Inferior parietal cortex (tissue), 1 donor: ENCODE results near the gene ATRNL1.
"Not testable (repeated sequence)": the region's sequence is repeated elsewhere in the genome, so short reads cannot be mapped to it uniquely, and the experiment has no call there.

ENCODE experiments used
- DNase-seq: peaks from one replicate; pipeline ENCODE4 v3.0.0-alpha.2; 2016; ENCODE audit errors: extremely low spot score

Gene ATRNL1

DNA sequence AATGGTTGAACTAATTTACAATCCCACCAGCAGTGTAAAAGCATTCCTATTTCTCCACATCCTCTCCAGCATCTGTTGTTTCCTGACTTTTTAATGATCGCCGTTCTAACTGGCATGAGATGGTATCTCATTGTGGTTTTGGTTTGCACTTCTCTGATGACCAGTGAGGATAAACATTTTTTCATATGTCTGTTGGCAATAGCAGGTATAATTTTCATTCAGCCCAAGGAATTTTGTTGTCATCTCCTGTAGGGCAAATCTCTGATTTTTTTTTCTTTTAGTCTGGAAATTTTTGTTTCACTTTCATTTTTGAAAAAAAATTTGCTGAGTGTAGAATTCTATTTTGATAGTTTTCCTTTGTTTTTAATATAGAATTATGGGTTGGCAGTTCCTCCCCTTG lies 114.1 kb downstream of the ATRNL1 start:
- not testable (repeated sequence) for DNase-seq

DNA sequence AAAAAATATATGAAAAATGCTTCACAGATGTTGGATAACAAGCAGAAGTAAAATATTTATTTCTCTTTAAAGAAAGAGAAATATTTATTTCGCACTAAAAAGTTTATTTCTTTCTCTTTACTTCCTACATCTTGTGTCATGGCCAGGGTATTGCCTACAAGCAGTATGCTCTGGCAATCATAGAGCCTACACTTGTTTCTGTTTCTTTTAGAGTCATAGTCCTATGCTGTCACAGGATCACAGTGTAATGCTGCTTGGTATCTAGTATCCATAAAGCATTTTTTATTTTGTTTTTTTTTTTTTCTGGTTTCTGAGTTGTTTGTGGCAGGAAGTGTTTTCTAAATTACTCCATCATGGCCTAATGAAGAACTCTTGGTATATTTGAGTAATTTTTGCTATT lies 116.0 kb downstream of the ATRNL1 start:
- no peak for DNase-seq

DNA sequence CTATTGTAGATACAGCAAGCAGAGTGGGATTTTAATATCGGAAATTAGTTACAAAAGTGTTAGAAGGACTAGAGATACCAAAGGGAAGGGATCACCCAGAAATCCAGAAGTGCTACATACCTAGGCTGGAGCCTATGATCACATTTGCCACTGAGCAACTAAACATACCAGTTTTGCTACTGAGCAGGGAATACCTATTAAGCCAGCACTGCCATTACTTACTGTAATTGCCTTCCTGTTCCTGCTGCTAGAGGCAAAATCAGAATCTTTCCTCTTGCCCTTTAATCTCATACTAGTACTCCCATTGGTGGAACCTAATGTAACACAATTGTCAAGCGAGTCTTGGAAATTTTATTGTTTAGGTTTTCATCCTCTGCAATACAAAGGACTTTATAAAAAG lies 121.7 kb downstream of the ATRNL1 start:
- DNase-seq = no peak

DNA sequence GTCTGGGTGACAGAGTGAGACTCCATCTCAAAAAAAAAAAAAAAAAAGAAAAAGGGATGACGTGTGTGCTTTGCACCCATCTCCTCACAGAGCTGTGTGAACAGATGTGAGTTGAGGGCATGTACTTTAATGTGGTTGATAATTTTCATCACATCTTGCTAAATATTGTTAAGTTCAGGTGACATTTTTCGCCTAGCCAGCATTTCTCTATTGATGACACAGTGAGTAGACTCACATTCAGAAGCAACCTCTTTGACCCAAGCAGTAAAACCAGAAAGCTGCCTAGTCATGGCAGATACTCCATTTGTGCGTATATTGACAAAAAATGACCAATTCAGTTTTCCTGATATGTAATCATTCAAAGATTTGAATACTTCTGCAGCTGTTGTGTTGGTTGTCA lies 126.0 kb downstream of the ATRNL1 start:
- no peak for DNase-seq

DNA sequence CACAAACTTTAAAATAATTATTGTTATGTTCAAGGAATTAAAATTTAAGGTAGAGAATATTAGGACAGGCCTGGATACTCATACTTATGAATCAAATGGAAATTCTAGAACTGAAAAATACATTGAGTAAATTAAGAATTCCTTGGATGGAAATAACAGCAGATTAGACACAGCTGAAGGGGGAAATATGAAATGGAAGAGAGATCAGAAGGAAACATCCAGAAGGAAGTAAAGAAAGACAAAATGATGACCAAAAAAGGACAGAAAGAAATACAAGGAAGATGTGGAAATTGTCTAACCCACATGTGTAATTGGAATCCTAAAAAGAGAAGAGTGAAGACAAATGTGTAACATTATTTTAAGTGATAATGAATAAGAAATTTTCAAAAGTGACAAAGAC lies 128.9 kb downstream of the ATRNL1 start:
- DNase-seq = no peak

DNA sequence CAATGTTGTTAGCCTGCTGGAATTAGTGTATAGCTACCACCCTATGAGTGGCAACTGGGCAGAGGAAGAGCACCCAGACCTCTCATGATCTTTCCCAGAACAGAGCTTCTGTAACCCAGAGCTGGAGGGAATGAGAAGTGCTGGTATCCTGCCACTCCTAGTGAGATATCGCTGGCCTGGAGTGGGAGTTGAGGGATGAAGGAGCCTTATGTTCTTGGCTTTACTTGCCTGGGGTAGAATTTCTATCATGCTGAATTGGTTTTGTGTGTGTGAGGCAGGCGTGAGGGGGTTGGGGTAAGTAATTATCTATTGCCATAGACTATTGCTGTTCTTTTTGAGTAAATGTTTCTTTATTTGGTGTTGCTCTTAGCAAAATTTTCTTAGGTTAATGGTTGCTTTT lies 146.6 kb downstream of the ATRNL1 start:
- no peak for DNase-seq

DNA sequence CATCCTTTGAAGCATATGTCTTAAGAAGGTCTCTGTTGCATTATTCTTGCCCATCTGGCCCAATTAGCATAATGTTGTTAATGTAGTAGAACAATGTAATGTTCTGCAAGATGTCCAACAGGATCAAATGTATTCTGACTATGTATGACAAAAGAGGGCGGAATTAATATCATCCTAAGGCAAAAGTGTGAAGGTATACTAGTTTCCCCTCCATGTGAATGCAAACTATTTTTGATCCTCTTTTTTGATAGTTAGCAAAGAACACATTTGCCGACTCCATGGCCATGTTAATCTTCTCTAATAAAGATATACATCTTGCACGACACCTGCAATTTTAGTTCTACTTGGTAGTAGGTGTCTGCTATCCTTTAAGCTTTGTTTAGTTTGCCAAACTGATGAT lies 157.6 kb downstream of the ATRNL1 start:
- DNase-seq = no peak

DNA sequence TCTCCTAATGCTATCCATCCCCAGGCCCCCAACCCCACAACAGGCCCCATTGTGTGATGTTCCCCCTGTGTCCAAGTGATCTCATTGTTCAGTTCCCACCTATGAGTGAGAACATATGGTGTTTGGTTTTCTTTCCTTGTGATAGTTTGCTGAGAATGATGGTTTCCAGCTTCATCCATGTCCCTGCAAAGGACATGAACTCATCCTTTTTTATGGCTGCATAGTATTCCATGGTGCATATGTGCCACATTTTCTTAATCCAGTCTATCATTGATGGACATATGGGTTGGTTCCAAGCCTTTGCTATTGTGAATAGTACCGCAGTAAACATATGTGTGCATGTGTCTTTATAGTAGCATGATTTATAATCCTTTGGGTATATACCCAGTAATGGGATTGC lies 160.6 kb downstream of the ATRNL1 start:
- DNase-seq = not testable (repeated sequence)

DNA sequence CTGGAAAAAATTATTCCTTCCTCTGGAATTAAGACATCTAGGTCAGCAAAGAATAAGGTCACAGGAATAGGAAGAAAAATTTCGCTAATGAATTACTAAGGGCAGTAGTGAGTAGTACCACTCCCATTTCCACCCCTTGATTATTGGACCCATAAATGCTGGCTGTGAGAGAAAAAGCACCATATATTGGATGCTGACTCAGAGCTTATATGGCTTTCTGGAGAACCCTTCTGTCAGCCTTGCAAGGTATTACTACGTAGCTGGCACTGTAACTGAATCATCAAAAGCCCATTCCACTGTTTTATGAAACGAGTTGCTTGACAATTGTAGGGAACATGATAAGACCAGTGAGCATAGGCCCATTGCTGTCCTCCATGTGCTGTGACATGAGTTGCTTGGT lies 179.3 kb downstream of the ATRNL1 start:
- DNase-seq = no peak

DNA sequence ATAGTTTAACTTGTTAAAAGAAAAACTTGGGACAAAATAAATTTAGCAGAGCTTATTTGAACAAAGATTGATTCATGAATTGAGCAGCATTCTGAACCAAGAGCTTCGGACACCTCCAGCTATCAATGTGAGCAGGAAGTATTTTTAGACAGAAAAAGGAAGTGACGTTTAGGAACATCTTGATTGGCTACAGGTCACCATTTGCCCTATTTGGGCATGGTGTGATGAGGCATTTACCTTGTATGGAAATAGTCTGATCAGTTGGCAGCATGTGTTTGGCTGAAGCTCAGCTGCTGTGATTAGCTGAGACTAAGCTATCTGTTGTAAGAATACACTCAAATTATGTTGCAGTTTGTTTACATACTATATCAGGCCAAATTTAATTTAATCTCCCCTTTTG lies 185.1 kb downstream of the ATRNL1 start:
- no peak for DNase-seq

DNA sequence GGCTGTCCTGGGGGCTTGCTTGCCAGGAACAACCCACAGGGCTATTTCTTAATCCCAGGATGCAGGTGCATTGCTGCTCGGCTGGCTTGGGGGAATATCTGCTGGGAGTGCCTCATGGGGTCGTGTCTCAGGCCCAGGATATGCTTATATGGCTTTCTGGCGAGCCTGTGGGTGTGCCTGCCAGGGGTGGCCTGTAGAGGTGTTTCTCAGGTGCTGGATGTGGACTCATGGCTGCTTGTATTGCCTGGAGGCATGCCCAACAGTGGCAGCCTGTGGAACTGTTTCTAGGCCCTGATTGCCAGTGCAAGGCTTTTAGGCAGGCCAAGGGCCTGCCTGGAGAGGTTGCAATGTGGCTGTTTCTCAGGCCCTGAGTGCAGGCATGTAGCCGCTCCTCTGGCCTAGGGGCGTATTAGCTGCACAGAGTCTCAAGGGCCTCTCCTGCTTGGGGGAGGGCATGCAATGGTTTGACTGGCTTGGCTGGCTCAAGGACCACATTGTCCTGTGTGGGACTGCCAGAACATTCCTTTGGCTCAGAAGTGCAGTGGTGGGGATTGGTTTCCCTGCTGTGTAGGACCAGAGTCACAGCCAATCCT lies 202.1 kb downstream of the ATRNL1 start:
- DNase-seq = no peak

DNA sequence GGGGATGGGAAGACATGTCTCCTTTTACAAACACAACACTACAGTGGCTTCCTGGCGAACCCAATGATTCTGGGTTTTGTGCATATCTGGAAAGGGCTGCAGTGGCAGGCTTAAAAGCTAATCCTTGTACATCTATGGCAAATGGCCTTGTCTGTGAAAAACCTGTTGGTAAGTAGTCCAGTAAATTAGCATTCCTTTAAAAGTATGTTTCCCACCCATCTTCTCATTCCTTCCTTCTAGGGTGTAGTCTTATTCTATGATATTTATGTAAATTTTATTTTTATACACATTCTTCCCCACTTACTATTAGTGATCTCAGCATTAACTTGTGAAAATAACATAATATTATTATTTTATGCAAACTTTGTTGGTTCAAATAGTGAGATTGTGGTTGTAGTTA lies 206.9 kb downstream of the ATRNL1 start:
- no peak for DNase-seq

DNA sequence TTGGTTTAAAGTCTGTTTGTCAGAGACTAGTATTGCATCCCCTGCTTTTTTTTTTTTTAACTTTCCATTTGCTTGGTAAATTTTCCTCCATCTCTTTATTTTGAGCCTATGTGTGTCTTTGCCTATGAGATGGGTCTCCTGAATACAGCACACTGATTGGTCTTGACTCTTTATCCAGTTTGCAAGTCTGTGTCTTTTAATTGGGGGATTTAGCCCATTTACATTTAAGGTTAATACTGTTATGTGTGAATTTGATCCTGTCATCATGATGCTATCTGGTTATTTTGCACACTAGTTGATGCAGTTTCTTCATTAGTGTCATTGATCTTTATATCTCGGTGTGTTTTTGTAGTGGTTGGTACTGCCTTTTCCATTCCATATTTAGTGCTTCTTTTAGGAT lies 226.5 kb downstream of the ATRNL1 start:
- DNase-seq = not testable (repeated sequence)

DNA sequence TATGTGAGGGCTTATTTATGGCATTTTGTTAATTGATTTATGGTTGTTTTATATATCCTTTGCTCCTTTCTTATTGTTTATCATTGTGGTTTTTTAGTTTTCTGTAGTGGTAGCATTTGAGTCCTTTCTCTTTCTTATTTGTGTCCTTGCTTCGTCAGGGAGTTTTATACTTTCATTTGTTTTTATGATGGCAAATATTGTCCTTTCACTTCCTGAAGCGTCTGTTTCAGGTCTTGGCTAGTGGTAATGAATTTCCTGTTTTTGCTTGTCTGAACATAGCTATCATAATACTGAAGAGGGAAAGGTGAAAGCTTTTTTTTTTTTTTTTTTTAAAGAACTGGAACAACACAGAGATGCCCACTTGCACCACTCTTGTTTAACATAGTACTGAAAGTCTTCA lies 228.2 kb downstream of the ATRNL1 start:
- DNase-seq = no peak

DNA sequence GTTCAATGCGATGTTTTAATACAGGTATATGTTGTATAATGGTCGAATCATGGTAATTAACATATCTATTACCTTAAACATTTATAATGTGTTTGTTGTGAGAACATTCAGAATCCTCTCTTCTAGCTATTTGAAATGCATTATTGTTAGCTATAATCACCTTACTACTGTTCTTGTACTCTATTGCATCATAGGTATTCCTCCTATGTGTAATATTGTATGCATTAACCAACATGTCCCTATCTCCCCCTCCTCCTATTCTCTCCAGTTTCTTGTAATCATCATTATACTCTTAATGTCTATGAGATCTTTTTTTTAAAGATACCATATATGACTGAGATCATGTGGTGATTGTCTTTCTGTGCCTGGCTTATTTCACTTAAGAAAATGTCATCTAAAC lies 235.2 kb downstream of the ATRNL1 start:
- DNase-seq = no peak

DNA sequence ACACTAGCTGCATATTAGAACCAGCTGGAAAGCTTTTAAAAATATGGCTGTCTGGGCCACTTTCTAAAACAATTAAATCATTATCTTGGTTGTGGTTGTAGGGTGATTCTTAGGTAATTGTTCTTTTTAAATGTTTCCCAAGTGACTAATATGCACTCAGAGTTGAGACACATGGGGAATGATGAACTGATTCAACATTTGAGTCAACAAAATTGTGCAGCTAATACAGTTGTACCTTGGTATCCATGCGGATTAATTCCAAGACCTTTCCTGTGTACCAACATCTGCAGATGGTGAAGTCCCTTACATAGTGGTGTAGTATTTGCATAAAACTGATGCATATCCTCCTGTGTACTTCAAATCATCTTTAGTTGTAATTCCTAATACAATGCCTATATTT lies 242.2 kb downstream of the ATRNL1 start:
- DNase-seq = no peak

DNA sequence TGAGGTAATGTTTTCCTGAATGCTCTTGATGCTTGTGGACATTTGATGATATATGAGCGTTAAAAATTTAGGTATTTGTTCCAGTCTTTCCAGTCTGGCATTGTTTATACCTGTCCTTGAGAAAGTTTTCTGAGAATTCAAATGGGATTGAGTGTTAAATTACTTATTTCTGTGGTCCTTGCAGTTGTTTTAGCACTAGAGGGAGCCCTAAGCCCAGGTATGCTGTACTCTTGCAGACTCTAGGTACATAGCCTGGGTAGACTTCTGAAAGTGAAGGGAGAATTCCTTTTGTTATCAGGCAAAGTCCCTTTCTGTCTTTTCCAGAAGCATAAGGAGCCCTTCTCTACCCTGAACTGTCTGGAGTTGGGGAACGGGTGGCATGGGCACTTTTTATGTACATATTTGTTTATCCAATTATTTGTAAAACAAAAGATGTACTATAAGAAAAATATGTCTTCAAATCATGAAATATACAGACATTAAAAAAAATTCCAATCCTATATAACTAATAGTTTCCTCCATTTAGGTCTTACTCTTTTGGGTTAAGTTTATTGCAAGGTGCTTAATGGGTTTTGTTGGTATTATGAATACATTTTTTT lies 262.1 kb downstream of the ATRNL1 start:
- DNase-seq = peak; percentile 17

DNA sequence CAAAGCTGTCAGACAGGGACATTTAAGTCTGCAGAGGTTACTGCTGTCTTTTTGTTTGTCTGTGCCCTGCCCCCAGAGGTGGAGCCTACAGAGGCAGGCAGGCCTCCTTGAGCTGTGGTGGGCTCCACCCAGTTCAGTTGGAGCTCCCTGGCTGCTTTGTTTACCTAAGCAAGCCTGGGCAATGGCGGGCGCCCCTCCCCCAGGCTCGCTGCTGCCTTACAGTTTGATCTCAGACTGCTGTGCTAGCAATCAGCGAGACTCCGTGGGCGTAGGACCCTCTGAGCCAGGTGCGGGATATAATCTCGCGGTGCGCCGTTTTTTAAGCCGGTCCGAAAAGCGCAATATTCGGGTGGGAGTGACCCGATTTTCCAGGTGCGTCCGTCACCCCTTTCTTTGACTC lies 274.8 kb downstream of the ATRNL1 start:
- not testable (repeated sequence) for DNase-seq

DNA sequence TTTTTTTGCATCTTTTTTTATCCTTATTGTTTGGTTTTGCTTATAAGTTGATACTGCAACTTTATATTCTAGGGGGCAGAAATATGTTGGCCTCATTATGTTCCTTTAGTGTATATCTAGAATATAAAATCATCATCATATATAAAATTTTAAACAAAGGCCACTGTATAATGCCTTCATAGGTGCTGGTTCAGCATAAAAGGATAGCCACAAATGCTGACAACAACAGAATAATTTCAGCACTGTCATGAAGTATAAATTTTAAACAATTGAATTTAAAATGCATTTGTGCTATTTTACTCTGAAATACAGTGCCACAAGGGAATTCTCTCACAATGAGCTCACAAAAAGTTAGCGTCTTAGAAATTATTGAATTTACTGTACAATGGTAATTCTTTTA lies 285.9 kb downstream of the ATRNL1 start:
- DNase-seq = no peak

DNA sequence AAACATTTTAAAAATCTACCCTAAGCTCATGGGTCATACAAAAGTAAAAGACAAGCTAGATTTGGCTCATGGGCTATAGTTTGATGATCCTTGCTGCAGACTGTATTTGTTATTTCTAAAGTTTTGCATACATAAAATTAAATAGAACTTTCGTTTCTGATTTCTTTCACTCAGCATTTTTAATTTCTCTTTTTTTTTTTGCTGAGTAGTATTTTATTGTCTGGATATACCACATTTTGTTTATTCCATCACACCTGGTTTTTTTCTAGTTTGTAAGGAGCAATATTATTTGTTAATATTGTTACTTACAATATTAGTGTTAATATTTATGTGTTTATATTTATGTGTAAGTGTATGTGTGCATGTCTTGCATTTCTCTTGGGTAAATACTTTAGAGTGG lies 291.5 kb downstream of the ATRNL1 start:
- no peak for DNase-seq

DNA sequence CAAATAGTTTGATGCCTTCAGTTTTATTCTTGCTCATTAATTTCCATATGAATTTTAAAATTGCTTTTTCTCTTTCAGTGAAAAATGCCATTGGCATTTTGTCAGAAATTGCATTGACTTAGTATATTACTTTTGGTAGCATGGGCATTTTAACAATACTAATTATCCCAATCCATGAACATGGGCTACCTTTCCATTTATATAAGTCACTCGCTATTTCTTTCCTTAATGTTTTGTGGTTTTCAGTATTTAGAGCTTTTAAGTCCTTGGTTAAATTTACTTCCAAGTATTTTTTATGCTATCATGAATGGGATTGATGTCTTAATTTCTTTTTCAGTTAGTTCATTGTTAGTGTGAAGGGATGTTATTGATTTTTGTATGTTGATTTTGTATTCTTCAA lies 297.4 kb downstream of the ATRNL1 start:
- no peak for DNase-seq

DNA sequence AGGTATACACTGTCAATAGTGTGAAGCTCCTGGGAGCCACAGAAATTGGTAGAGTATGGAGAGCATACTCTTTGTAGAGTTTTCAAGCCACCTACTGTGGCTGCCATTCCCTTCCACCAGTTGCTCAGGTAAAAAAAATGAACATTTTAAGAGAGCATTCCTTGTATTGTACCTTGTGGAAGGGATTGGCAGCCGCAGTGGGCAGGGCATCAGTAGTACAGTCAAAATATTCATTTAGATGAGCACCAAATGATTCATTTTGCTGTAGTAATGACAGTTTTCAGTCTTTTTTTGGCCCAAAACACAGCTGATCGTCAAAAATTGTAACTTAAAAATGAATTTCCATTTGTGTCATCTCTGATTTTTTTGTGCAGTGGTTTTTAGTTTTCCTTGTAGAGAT lies 304.9 kb downstream of the ATRNL1 start:
- DNase-seq = no peak

DNA sequence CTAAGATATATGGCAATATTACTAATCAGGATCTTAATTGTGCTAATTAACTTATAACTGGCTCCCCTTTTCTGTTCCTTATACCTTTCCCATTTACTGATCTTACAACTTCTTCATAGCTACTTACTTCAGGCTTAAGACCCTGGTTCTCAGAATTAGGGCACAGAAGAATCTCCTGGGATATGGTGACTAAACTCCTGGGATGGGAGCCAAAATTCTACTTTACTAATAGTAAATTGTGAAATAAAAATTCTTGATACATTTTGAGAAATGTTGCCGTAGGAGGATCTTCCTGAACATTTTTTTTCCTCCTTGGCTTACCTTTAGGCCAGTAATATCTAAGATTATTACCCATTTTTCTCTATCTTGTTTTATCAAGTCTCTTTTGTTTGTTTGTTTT lies 309.5 kb downstream of the ATRNL1 start:
- DNase-seq = peak; percentile 2

DNA sequence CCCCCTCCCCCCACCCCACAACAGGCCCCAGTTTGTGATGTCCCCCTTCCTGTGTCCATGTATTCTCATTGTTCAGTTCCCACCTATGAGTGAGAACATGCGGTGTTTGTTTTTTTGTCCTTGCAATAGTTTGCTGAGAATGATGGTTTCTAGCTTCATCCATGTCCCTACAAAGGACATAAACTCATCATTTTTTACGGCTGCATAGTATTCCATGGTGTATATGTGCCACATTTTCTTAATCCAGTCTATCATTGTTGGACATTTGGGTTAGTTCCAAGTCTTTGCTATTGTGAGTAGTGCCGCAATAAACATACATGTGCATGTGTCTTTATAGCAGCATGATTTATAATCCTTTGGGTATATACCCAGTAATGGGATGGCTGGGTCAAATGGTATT lies 312.7 kb downstream of the ATRNL1 start:
- DNase-seq = not testable (repeated sequence)
